HEK293T (cell line): ENCODE data around the gene NFKBIA.

Experiments
- CTCF ChIA-PET: fragments of 350-600 bp; formaldehyde crosslinking; extraction: SDS; loops from one replicate; lab custom pipeline; 2021; ENCODE audit warnings: antibody characterized with exemption, inconsistent platforms; lab: Yijun Ruan, JAX
- POLR2A ChIA-PET: fragments of 350-600 bp; formaldehyde crosslinking; extraction: SDS; loops from one replicate; lab custom pipeline; 2020; ENCODE audit warnings: antibody characterized with exemption, inconsistent platforms; lab: Yijun Ruan, JAX
- DNase-seq: peaks from one replicate; pipeline ENCODE4 v3.0.0; 2012; ENCODE audit warnings: mixed read lengths; ENCODE audit errors: extremely low spot score
- ARNT ChIP-seq: fragments of 450-650 bp; IDR thresholded peaks from 2 replicates; pipeline ENCODE4 v1.6.1; 2017; ENCODE audit warnings: mild to moderate bottlenecking
- BHLHE40 ChIP-seq: fragments of 450-650 bp; IDR thresholded peaks from 2 replicates; pipeline ENCODE4 v1.6.1; 2016; ENCODE audit warnings: mild to moderate bottlenecking, moderate library complexity, borderline replicate concordance
- CTBP1 ChIP-seq: fragments of 450-650 bp; IDR thresholded peaks from 2 replicates; pipeline ENCODE4 v1.6.1; 2016; ENCODE audit warnings: borderline replicate concordance
- ELF4 ChIP-seq: fragments of 450-650 bp; IDR thresholded peaks from 2 replicates; pipeline ENCODE4 v1.6.1; 2017; ENCODE audit warnings: antibody characterized with exemption
- FOXA1 ChIP-seq: fragments of 450-650 bp; IDR thresholded peaks from 2 replicates; pipeline ENCODE4 v1.6.1; 2016; ENCODE audit warnings: mild to moderate bottlenecking
- FOXK2 ChIP-seq: fragments of 450-650 bp; IDR thresholded peaks from 2 replicates; pipeline ENCODE4 v1.6.1; 2016; ENCODE audit warnings: mild to moderate bottlenecking
- FOXM1 ChIP-seq: fragments of 450-650 bp; IDR thresholded peaks from 2 replicates; pipeline ENCODE4 v1.6.1; 2017; ENCODE audit warnings: mild to moderate bottlenecking, borderline replicate concordance
- HDGF ChIP-seq: fragments of 450-650 bp; IDR thresholded peaks from 2 replicates; pipeline ENCODE4 v1.6.1; 2017; ENCODE audit warnings: antibody characterized with exemption, borderline replicate concordance
- L3MBTL2 ChIP-seq: fragments of 450-650 bp; conservative IDR thresholded peaks from 2 replicates; pipeline ENCODE4 v1.6.1; 2016; ENCODE audit warnings: mild to moderate bottlenecking
- LEF1 ChIP-seq: fragments of 450-650 bp; IDR thresholded peaks from 2 replicates; pipeline ENCODE4 v1.6.1; 2017; ENCODE audit warnings: mild to moderate bottlenecking, borderline replicate concordance
- NFRKB ChIP-seq: fragments of 450-650 bp; IDR thresholded peaks from 2 replicates; pipeline ENCODE4 v1.6.1; 2016; ENCODE audit warnings: mild to moderate bottlenecking, moderate library complexity
- SP1 ChIP-seq: fragments of 450-650 bp; IDR thresholded peaks from 2 replicates; pipeline ENCODE4 v1.6.1; 2017
- SUZ12 ChIP-seq: fragments of 450-650 bp; IDR thresholded peaks from 2 replicates; pipeline ENCODE4 v1.6.1; 2016; ENCODE audit warnings: mild to moderate bottlenecking
- TARDBP ChIP-seq: fragments of 450-650 bp; IDR thresholded peaks from 2 replicates; pipeline ENCODE4 v1.6.1; 2016
- ZNF384 ChIP-seq: fragments of 450-650 bp; IDR thresholded peaks from 2 replicates; pipeline ENCODE4 v1.6.1; 2016
- TF ChIP-seq, protein P1 (sequence below): fragments of 450-650 bp; IDR thresholded peaks from 2 replicates; pipeline ENCODE4 v1.6.1; 2016

Gene NFKBIA

DNA sequence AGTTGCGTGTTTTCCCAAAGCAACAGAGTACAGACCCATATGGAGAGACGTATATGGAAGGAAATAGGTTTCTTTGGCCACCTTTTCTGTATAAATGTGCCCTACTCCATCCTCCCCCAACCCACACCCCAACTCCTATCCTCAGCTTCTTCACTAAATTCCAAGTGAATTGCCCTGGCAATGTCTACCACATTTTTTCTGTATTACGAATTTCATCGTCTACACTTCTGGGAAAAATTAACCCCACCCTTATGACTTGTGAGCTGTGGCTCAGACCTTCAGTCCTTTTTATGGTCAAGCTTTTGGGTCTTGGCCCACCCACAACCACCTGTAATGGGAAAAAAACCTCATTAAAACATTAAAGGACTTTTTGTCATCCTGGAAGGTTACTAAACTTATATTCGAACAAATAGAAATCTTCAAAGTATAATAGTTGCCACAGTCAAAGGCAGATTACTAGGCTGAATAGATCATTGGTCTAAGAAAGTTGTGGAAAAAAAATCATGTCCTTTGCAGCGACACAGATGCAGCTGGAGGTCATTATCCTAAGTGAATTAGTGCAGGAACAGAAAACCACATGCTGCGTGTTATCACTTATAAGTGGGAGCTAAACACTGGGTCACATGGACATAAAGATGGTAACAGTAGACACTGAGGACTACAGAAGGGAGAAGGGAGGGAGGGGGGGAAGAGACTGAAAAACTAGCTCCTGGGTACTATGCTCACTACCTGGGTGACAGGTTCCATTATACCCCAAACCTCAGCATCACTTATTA, 15.7 kb upstream of the NFKBIA start:
- no peak for DNase-seq
- TF ChIP-seq FOXM1, result no peak
- no peak for TF ChIP-seq FOXK2
- TF ChIP-seq, protein P1, sequence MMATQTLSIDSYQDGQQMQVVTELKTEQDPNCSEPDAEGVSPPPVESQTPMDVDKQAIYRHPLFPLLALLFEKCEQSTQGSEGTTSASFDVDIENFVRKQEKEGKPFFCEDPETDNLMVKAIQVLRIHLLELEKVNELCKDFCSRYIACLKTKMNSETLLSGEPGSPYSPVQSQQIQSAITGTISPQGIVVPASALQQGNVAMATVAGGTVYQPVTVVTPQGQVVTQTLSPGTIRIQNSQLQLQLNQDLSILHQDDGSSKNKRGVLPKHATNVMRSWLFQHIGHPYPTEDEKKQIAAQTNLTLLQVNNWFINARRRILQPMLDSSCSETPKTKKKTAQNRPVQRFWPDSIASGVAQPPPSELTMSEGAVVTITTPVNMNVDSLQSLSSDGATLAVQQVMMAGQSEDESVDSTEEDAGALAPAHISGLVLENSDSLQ, result no peak
- TF ChIP-seq CTBP1, result no peak
- no peak for TF ChIP-seq ARNT
- TF ChIP-seq SUZ12, result no peak
- TF ChIP-seq BHLHE40, result no peak
- no peak for TF ChIP-seq SP1
- POLR2A ChIA-PET, result no interaction called here
- CTCF ChIA-PET, result interaction anchor here (0.5 to 0.8 kb wide), 2 partner anchors 9 to 367 kb away, joined by 3 read pairs; no protein-coding TSS in a partner anchor

DNA sequence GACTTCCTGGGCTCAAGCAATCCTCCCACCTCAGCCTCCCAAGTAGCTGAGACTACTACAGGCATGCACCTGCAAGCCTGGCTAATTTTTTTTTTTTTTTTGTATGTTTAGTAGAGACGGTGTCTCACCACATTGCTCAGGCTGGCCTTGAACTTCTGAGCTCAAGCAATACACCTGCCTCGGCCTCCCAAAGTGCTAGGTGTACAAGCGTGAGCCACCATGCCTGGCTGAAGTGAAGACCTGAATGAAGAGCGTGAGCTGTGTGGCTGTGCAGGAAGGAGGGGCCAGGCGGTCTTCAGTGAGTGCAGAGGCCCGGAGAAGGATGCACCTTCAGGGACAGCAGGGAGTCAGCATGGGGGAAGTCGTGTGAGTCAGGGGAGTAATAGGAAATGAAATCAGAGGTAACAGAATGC, 14.9 kb upstream of the NFKBIA start:
- ChIA-PET CTCF (interaction anchor here (0.5 to 0.8 kb wide), 2 partner anchors 8 to 366 kb away, joined by 3 read pairs; no protein-coding TSS in a partner anchor), POLR2A (no interaction called here)

DNA sequence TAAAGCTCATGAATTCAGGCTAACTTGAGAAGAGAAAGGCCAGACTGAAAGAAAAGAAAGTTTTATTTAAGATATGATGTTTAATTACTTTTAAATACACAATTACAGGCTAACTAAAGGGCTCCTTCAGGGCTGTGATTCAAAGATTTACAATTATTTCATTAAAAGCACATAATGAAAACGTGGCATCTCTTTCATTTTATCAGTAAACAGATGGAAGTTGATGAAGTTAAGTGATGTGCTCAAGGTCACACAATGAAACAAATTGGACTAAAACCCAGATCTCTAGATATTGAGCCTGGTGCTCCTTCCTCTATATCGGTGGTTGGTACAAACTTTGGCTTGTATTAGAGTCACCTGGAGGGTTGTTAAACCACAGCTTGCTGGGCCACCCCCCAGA, 13.5 kb upstream of the NFKBIA start:
- ChIA-PET POLR2A (interaction anchor here (1.5 kb wide), 1 partner anchor 14 kb away, joined by 5 read pairs; the partner anchor contains the start of gene NFKBIA), CTCF (interaction anchor here (0.6 to 0.7 kb wide), 2 partner anchors 66 to 275 kb away, joined by 3 read pairs; no protein-coding TSS in a partner anchor)
- no peak for DNase-seq
- no peak for TF ChIP-seq SUZ12
- TF ChIP-seq BHLHE40, result no peak
- TF ChIP-seq LEF1, result no peak
- TF ChIP-seq TARDBP, result no peak
- TF ChIP-seq HDGF, result no peak
- no peak for TF ChIP-seq CTBP1
- TF ChIP-seq L3MBTL2, result no peak

More for the DNA sequence above, 14.9 kb upstream of the NFKBIA start:
- TF ChIP-seq SP1 (no peak), LEF1 (no peak), FOXA1 (no peak), NFRKB (no peak), ARNT (no peak), SUZ12 (no peak), HDGF (no peak), FOXK2 (no peak), L3MBTL2 (no peak), TARDBP (no peak)
- TF ChIP-seq, protein P1, result no peak
- no peak for DNase-seq

DNA sequence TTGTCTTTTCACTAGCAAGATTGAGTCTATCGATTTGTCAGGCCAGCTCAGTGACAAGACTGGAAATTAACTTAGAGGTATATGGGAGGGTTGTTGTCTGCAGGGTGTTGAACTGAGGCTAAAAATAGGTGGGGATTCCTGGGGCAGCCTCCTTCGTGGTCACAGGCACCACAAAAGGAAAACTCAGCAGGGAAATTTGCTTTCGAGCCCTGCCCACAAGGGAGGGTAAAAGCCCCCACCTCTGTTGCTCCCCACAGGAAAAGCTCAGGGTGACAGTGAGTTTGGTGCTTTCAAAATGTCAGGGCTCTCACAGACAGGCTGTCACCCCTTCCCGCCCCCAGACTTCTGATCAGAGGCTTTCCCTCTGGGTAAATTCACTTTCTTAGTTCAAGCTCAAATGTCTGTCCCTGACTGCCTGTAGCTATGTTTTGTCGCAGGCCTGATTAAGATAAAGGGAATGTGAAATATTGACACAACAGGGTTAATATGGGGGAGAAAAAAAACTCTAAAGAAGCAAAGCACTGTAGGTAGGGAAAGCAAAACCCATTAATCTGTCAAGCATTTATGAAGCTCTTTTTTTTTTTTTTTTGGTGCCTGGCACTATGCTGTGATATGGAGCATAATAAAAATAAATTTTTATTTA, 11.7 kb upstream of the NFKBIA start:
- TF ChIP-seq FOXA1 (no peak), SP1 (no peak), BHLHE40 (no peak), ELF4 (no peak), ARNT (no peak), ZNF384 (no peak), L3MBTL2 (no peak), CTBP1 (no peak), LEF1 (no peak), TARDBP (no peak), SUZ12 (no peak), NFRKB (no peak)
- TF ChIP-seq, protein P1, result no peak
- DNase-seq, result no peak
- POLR2A ChIA-PET, result interaction anchor here (1.2 to 1.6 kb wide), 2 partner anchors 124 to 294 kb away, joined by 4 read pairs; partner anchors contain the start of genes PRORP and PSMA6
- CTCF ChIA-PET, result interaction anchor here (0.5 to 1.3 kb wide), 8 partner anchors 12 to 312 kb away, joined by 3 to 5 read pairs (median 4); partner anchors contain the start of gene INSM2

DNA sequence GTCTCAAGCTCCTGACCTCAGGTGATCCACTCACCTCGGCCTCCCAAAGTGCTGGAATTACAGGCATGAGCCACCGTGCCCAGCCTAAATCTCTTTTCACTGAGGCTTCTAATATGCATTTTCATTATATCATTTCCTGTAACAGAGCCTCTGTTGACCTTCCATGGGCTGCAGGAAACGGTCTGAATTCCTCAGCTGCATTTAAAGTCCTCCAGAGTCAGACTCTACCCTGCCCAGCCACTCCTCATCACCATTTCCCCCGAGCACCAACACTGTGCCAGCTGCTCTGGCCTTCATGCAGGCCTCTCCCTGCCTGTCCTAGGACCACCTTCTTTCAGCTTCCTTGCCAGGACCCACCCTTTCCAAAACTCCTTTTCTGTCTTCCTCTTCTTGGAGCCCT, 9.8 kb upstream of the NFKBIA start:
- CTCF ChIA-PET, result interaction anchor here (0.5 to 1.8 kb wide), 3 partner anchors 25 to 274 kb away, joined by 3 to 6 read pairs (median 3); no protein-coding TSS in a partner anchor
- TF ChIP-seq FOXA1, result no peak
- TF ChIP-seq ARNT, result no peak
- no peak for TF ChIP-seq CTBP1
- no peak for TF ChIP-seq ELF4
- TF ChIP-seq TARDBP, result no peak
- TF ChIP-seq LEF1, result no peak
- TF ChIP-seq FOXK2, result no peak
- TF ChIP-seq FOXM1, result no peak
- TF ChIP-seq NFRKB, result no peak
- POLR2A ChIA-PET, result no interaction called here
- DNase-seq, result no peak
